Neural crest cell (in vitro differentiated cells): ENCODE measurements around the gene PLXND1. TPM values are rescaled to one million over a fixed set of nuclear protein-coding genes. Genes with fewer than 3 reads are reported as not detected.

Experiments used
- DNase-seq: peaks from one replicate; pipeline ENCODE4 v3.0.0; 2021; ENCODE audit warnings: low read depth, mixed read lengths, low spot score
- H3K27ac Mint-ChIP-seq: one replicate; pipeline ENCODE4 v1.8.0; 2021; ENCODE audit warnings: mild to moderate bottlenecking, mixed read lengths; ENCODE audit not compliant: unreplicated experiment
- H3K27me3 Mint-ChIP-seq: 2 replicates; pipeline ENCODE4 v1.8.0; 2021; ENCODE audit warnings: low read depth, mild to moderate bottlenecking, mixed read lengths
- H3K36me3 Mint-ChIP-seq: 2 replicates; pipeline ENCODE4 v1.8.0; 2021; ENCODE audit warnings: low read depth, mild to moderate bottlenecking, mixed read lengths
- H3K4me1 Mint-ChIP-seq: 2 replicates; pipeline ENCODE4 v1.8.0; 2021; ENCODE audit warnings: mixed read lengths
- H3K4me3 Mint-ChIP-seq: one replicate; pipeline ENCODE4 v1.8.0; 2021; ENCODE audit warnings: mild to moderate bottlenecking, mixed read lengths
- H3K9me3 Mint-ChIP-seq: 2 replicates; pipeline ENCODE4 v1.8.0; 2021; ENCODE audit warnings: mixed read lengths
- total RNA-seq: library from RNA; stranded (reverse); gene quantifications from 2 replicates; pipeline ENCODE4 v1.2.1, GENCODE V29; 2021
- TF ChIP-seq, protein P1 (sequence below): fragments of 200-600 bp; sonication (generic); conservative IDR thresholded peaks from 2 replicates; pipeline ENCODE4 v1.5.0; 2021; ENCODE audit warnings: antibody characterized with exemption, mild to moderate bottlenecking

The PLXND1 gene
- total RNA-seq, 1 donor from 2014 or later: 39.4 TPM

DNA sequence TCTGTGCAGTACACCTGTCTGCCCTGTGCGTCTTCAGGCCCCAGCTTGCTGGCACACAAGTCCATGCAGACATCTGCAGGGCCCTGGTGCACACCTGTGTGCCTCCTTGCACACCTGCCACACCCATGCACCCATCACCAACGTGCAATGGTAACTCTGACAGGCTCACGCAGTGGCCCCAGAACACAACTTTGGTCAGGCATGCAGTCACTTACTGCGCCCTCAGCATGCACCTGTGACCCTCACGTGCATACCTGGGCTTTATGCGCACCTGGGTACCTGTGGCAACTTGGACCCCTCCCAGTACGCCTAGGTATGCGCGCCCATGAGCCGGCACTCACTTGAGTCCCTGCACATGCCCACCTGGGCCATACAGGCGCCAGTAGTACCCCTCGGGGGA is 1.7 kb downstream of the PLXND1 start:
- Mint-ChIP-seq H3K4me3 (no peak overlapping the region), H3K4me1 (peaks cover 46% of the 10 kb centered on the region), H3K36me3 (no peaks in the 10 kb centered on the region), H3K27ac (no peak overlapping the region), H3K27me3 (peaks cover 46% of the 10 kb centered on the region), H3K9me3 (no peaks in the 10 kb centered on the region)
- TF ChIP-seq, protein P1, sequence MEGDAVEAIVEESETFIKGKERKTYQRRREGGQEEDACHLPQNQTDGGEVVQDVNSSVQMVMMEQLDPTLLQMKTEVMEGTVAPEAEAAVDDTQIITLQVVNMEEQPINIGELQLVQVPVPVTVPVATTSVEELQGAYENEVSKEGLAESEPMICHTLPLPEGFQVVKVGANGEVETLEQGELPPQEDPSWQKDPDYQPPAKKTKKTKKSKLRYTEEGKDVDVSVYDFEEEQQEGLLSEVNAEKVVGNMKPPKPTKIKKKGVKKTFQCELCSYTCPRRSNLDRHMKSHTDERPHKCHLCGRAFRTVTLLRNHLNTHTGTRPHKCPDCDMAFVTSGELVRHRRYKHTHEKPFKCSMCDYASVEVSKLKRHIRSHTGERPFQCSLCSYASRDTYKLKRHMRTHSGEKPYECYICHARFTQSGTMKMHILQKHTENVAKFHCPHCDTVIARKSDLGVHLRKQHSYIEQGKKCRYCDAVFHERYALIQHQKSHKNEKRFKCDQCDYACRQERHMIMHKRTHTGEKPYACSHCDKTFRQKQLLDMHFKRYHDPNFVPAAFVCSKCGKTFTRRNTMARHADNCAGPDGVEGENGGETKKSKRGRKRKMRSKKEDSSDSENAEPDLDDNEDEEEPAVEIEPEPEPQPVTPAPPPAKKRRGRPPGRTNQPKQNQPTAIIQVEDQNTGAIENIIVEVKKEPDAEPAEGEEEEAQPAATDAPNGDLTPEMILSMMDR: no peak
- no peak for DNase-seq

DNA sequence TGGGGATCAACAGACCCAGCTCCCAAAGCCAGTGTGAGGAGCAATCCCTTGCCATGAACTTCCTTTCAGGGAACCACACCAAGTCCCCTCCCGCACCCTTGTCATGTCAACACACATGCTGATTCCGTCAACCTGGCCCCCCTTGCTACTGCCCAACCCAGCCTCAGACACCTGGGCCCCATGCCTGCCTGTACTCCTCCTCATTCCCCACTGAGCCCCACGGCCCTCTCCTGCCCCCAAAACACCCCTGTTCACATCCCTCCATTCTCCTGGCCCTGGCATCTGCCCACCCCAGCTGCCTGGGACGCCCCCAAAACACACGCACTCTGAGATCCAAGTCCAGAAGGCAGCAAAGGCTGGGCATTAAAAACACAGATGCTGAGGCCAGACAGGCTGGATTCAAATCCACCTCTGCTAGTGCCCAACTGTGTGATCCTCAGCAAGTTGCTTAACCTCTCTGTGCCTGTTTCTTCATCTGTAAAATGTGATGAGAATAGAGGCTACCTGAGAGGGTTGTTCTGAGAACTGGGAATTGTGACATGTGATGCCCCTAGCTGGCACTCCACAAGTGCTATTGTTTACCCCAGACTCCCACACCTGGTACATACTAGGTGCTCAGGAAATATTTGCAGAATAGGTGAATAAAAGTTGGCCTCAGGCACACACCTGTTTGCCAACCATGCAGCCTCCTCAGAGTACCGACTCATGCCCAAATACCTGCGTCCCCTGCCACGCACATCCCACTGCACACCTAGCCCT is 2.3 kb downstream of the PLXND1 start:
- Mint-ChIP-seq H3K4me3 (peak overlapping the region; percentile 79), H3K4me1 (peaks cover 47% of the 10 kb centered on the region), H3K27ac (no peak overlapping the region), H3K36me3 (no peaks in the 10 kb centered on the region), H3K9me3 (no peaks in the 10 kb centered on the region), H3K27me3 (peaks cover 42% of the 10 kb centered on the region)
- TF ChIP-seq, protein P1: no peak
- DNase-seq: no peak

DNA sequence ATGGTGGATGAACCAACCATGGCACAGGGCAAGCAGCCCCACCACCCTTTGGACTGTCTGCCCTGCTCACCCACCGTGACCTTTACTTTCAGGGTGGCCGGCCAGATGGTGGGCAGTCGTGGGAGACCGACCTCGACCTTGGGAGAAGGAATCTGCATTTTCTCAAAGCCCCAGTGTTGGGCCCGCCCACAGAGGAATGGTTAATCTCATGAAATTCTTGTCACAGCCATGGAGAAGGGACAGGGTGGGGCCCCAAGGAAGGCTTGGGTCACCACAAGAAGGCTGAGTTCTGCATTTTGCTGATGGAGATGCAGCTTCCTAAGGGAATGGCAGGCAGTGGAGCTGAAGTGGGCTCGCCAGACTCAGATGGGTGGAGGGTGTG is 2.9 kb downstream of the PLXND1 start:
- H3K27ac Mint-ChIP-seq: no peak overlapping the region
- H3K4me1 Mint-ChIP-seq: peaks cover 49% of the 10 kb centered on the region
- DNase-seq: no peak
- no peaks in the 10 kb centered on the region for H3K36me3 Mint-ChIP-seq
- no peaks in the 10 kb centered on the region for H3K9me3 Mint-ChIP-seq
- H3K4me3 Mint-ChIP-seq: peak overlapping the region; percentile 79
- H3K27me3 Mint-ChIP-seq: peaks cover 39% of the 10 kb centered on the region
- TF ChIP-seq, protein P1: no peak

DNA sequence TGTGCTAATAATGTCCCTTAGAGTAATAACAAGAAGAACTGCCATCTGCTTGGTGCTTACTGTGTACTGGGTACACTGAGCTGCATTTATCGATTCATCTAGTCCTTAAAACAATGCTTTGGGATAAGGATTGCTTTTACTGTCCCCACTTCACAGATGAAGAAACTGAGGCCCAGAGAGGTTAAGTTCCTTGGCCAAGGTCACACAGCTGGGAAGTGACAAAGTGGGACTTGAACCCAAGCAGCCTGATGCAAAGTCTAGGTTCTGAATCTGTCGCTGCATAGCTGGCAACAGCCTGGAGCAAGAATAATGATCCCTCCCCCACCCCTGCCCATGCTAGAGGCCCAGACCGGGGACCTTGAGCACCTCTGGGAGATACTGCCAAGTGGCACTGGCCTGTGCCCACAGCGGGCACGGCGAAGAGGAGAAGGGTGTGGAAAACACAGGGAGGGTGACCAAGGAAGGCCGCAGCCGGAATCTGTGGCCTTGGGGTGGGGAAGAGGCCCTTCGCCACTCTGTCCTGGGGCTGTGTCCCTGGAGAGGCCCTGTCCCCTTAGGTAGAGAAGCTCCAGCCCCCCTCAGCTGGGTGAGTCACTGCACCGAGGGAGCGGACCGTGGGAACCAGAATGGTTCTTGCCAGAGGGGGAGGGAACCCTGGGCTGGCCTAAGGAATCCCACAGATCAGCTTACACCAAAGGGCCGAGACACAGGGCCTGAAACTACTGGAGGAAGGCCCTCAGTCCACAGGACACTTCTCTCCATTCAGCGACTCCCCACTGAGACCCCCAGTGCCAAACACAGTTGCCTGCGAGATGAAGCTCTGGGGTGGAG is 3.5 kb downstream of the PLXND1 start:
- H3K4me1 Mint-ChIP-seq: peaks cover 51% of the 10 kb centered on the region
- no peak for DNase-seq

DNA sequence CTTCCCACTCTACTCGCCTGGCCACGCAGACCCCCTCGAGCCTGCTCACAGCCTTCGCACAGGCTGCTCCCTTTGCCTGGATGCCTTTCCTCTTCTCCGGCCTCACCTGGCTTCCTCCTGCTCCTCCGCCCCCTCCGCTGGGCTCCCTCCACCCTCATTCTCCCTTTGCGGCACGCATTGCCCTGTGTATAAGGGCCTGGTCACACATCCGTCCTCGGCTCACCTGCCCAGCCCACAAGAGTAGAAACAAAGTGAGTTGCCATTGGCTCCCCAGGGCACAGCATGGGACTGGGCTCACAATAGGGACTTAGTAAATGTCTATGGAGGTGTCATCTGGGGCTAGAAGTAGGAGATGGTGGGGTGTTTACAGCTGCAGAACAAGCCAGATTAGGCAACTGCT is 4.2 kb downstream of the PLXND1 start:
- no peak overlapping the region for H3K27ac Mint-ChIP-seq
- peaks cover 55% of the 10 kb centered on the region for H3K4me1 Mint-ChIP-seq
- H3K27me3 Mint-ChIP-seq: peaks cover 33% of the 10 kb centered on the region
- no peaks in the 10 kb centered on the region for H3K36me3 Mint-ChIP-seq
- H3K9me3 Mint-ChIP-seq: no peaks in the 10 kb centered on the region
- DNase-seq: no peak
- peak overlapping the region; percentile 1 for H3K4me3 Mint-ChIP-seq
- TF ChIP-seq, protein P1: no peak

More for the DNA sequence above, 3.5 kb downstream of the PLXND1 start:
- Mint-ChIP-seq H3K9me3 (no peaks in the 10 kb centered on the region), H3K36me3 (no peaks in the 10 kb centered on the region), H3K27me3 (peaks cover 34% of the 10 kb centered on the region), H3K4me3 (peak overlapping the region; percentile 79), H3K27ac (no peak overlapping the region)
- TF ChIP-seq, protein P1: no peak
